H1 (cell line): Measurements from ENCODE around the gene PARD3. TPM values are rescaled to one million over a fixed set of nuclear protein-coding genes. Genes with fewer than 3 reads are reported as not detected.

Source experiments
- CTCF ChIA-PET: fragments of 300-600 bp; sonication (Branson Sonifier 250); formaldehyde crosslinking; loops from one replicate; lab custom pipeline; 2021; ENCODE audit not compliant: partially characterized antibody; lab: Charles Lee
- POLR2A ChIA-PET: fragments of 300-600 bp; sonication (Branson Sonifier 250); formaldehyde crosslinking; loops from one replicate; lab custom pipeline; 2021; ENCODE audit warnings: inconsistent platforms; ENCODE audit not compliant: partially characterized antibody; lab: Charles Lee
- DNase-seq, 2 experiments: peaks; one replicate each; pipeline versions ENCODE4 v3.0.0 to v3.0.0-alpha.2; 2010 to 2022; ENCODE audit warnings: low spot score in 2 of 2, low read depth in 1 of 2, mixed read lengths in 1 of 2
- FAIRE-seq: peaks from 2 replicates; lab custom pipeline; 2011; peaks lifted over from hg19 to GRCh38; lab: Jason Lieb, UNC
- H2AFZ ChIP-seq: 2 replicates; pipeline ENCODE4 v1.8.1; 2012; ENCODE audit warnings: low read length, inconsistent platforms
- H2AK5ac ChIP-seq: 2 replicates; pipeline ENCODE4 v1.6.1; 2013; ENCODE audit warnings: low read depth, low read length
- H2BK120ac ChIP-seq: replicated peaks from 2 replicates; pipeline ENCODE3; 2013; ENCODE audit warnings: low read depth, low read length, inconsistent platforms
- H2BK12ac ChIP-seq: 2 replicates; pipeline ENCODE4 v1.6.1; 2013; ENCODE audit warnings: low read depth, low read length
- H2BK15ac ChIP-seq: 2 replicates; pipeline ENCODE4 v1.6.1; 2013; ENCODE audit warnings: low read length
- H2BK20ac ChIP-seq: 2 replicates; pipeline ENCODE4 v1.6.1; 2013; ENCODE audit warnings: low read length
- H2BK5ac ChIP-seq: 2 replicates; pipeline ENCODE4 v1.6.1; 2013; ENCODE audit warnings: low read depth, low read length
- H3K14ac ChIP-seq: 2 replicates; pipeline ENCODE4 v1.6.1; 2013; ENCODE audit warnings: inconsistent platforms; ENCODE audit not compliant: insufficient read length
- H3K18ac ChIP-seq: 2 replicates; pipeline ENCODE4 v1.6.1; 2013; ENCODE audit warnings: low read length; ENCODE audit errors: extremely low read depth
- H3K23ac ChIP-seq: 2 replicates; pipeline ENCODE4 v1.6.1; 2013; ENCODE audit warnings: inconsistent platforms; ENCODE audit not compliant: insufficient read length
- H3K23me2 ChIP-seq: 2 replicates; pipeline ENCODE4 v1.6.1; 2013; ENCODE audit warnings: low read depth, low read length
- H3K27ac ChIP-seq: 2 replicates; pipeline ENCODE4 v1.6.1; 2011; ENCODE audit warnings: low read depth, low read length, inconsistent platforms
- H3K27me3 ChIP-seq, 4 experiments: replicated peaks in 1 of 4; 1 replicate in 1 of 4; 2 replicates in 3 of 4; pipeline versions ENCODE4 v1.6.1 to v1.8.1; 2011 to 2013; ENCODE audit warnings: low read length in 3 of 4, mild to moderate bottlenecking in 3 of 4, inconsistent platforms in 2 of 4, mixed read lengths in 2 of 4, moderate library complexity in 1 of 4; ENCODE audit not compliant: control insufficient read depth in 3 of 4, insufficient read depth in 3 of 4; ENCODE audit errors: extremely low read depth in 1 of 4
- H3K36me3 ChIP-seq, 4 experiments: 2 replicates each; pipeline versions ENCODE4 v1.6.1 to v1.8.1; 2011 to 2013; ENCODE audit warnings: mild to moderate bottlenecking in 4 of 4, low read length in 3 of 4, moderate library complexity in 2 of 4, control low read depth in 1 of 4, inconsistent platforms in 1 of 4; ENCODE audit not compliant: insufficient read depth in 4 of 4, control insufficient read depth in 2 of 4
- H3K4ac ChIP-seq: replicated peaks from 2 replicates; pipeline ENCODE3; 2013; ENCODE audit warnings: low read length, low read depth, mixed read lengths, inconsistent platforms; ENCODE audit not compliant: insufficient read length
- H3K4me1 ChIP-seq, 4 experiments: replicated peaks in 1 of 4; 1 replicate in 1 of 4; 2 replicates in 3 of 4; pipeline versions ENCODE4 v1.6.1 to v1.8.1; 2011 to 2013; ENCODE audit warnings: low read length in 3 of 4, inconsistent platforms in 2 of 4, mixed read lengths in 1 of 4; ENCODE audit not compliant: insufficient read depth in 4 of 4, control insufficient read depth in 3 of 4
- H3K4me2 ChIP-seq, 2 experiments: 2 replicates each; pipeline versions ENCODE4 v1.6.1 to v1.8.1; 2011 to 2013; ENCODE audit warnings: low read depth in 2 of 2, low read length in 2 of 2, control low read depth in 1 of 2, inconsistent platforms in 1 of 2, mild to moderate bottlenecking in 1 of 2; ENCODE audit not compliant: insufficient read depth in 1 of 2
- H3K4me3 ChIP-seq, 4 experiments: fragments of 200-600, 300-600 bp in 1 of 4; sonication (generic), shearing (Covaris generic), sonication (Bioruptor Twin) in 1 of 4; 2 replicates each; pipeline versions ENCODE4 v1.5.1 to v1.8.1; 2011 to 2016; ENCODE audit warnings: low read length in 4 of 4, low read depth in 3 of 4, control low read depth in 2 of 4, inconsistent platforms in 2 of 4, mild to moderate bottlenecking in 2 of 4, mixed read lengths in 1 of 4, moderate library complexity in 1 of 4; ENCODE audit not compliant: insufficient read depth in 2 of 4; ENCODE audit errors: extremely low read depth in 1 of 4
- H3K56ac ChIP-seq: replicated peaks from 2 replicates; pipeline ENCODE3; 2013; ENCODE audit warnings: low read depth, mild to moderate bottlenecking, mixed read lengths, low read length, inconsistent platforms; ENCODE audit not compliant: insufficient read length
- H3K79me1 ChIP-seq: 2 replicates; pipeline ENCODE4 v1.6.1; 2013; ENCODE audit warnings: low read depth, low read length, control low read depth
- H3K79me2 ChIP-seq, 2 experiments: 2 replicates each; pipeline versions ENCODE4 v1.6.1 to v1.8.1; 2012 to 2013; ENCODE audit warnings: low read length in 2 of 2, mild to moderate bottlenecking in 2 of 2, inconsistent platforms in 1 of 2; ENCODE audit not compliant: insufficient read depth in 2 of 2, control insufficient read depth in 1 of 2
- H3K9ac ChIP-seq, 4 experiments: replicated peaks in 1 of 4; 1 replicate in 1 of 4; 2 replicates in 3 of 4; pipeline versions ENCODE4 v1.6.1 to v1.8.1; 2011 to 2013; ENCODE audit warnings: low read depth in 3 of 4, low read length in 3 of 4, control low read depth in 2 of 4, mild to moderate bottlenecking in 2 of 4, moderate library complexity in 2 of 4, inconsistent platforms in 1 of 4; ENCODE audit errors: extremely low read depth in 1 of 4
- H3K9me3 ChIP-seq, 2 experiments: 2 replicates each; pipeline versions ENCODE4 v1.6.1 to v1.8.1; 2012 to 2013; ENCODE audit warnings: mild to moderate bottlenecking in 2 of 2, moderate library complexity in 2 of 2, control low read depth in 1 of 2, inconsistent platforms in 1 of 2, low read depth in 1 of 2, low read length in 1 of 2, mixed read lengths in 1 of 2; ENCODE audit not compliant: insufficient read depth in 2 of 2
- H4K20me1 ChIP-seq, 2 experiments: replicated peaks in 1 of 2; 2 replicates each; pipeline versions ENCODE3 to v1.8.1; 2011 to 2013; ENCODE audit warnings: inconsistent platforms in 2 of 2, low read length in 2 of 2, mild to moderate bottlenecking in 1 of 2; ENCODE audit not compliant: insufficient read depth in 2 of 2, control insufficient read depth in 1 of 2
- H4K5ac ChIP-seq: 2 replicates; pipeline ENCODE4 v1.6.1; 2013; ENCODE audit warnings: low read length, low read depth, mixed read lengths, inconsistent platforms; ENCODE audit not compliant: insufficient read length
- H4K8ac ChIP-seq: 2 replicates; pipeline ENCODE4 v1.8.0; 2013; ENCODE audit warnings: mild to moderate bottlenecking, moderate library complexity, low read length, inconsistent platforms; ENCODE audit not compliant: insufficient read depth; ENCODE audit errors: extremely low read depth
- H4K91ac ChIP-seq: replicated peaks from 2 replicates; pipeline ENCODE3; 2013; ENCODE audit warnings: low read length, mixed read lengths, inconsistent platforms; ENCODE audit not compliant: insufficient read length
- EGR1 ChIP-seq: IDR thresholded peaks from 2 replicates; pipeline ENCODE4 v1.6.1; 2011; ENCODE audit warnings: low read depth, low read length, borderline replicate concordance
- SIN3A ChIP-seq, 2 experiments: IDR thresholded peaks in 1 of 2; conservative IDR thresholded peaks in 1 of 2; 2 replicates each; pipeline ENCODE4 v1.6.1; 2011 to 2012; ENCODE audit warnings: low read length in 2 of 2, improper control_type of control experiment in 1 of 2, low read depth in 1 of 2, mild to moderate bottlenecking in 1 of 2
- SRF ChIP-seq: IDR thresholded peaks from 2 replicates; pipeline ENCODE4 v1.6.1; 2011; ENCODE audit warnings: mild to moderate bottlenecking, low read depth, low read length, moderate library complexity
- SUZ12 ChIP-seq: fragments of 200-600 bp; sonication (generic); IDR thresholded peaks from 2 replicates; pipeline ENCODE4 v1.6.1; 2012; ENCODE audit warnings: mild to moderate bottlenecking, inconsistent platforms, low read length, moderate library complexity, mixed read lengths
- TAF7 ChIP-seq: optimal IDR thresholded peaks from 2 replicates; pipeline ENCODE3; 2011; ENCODE audit warnings: low read depth, mild to moderate bottlenecking, inconsistent platforms, low read length, moderate library complexity, borderline replicate concordance
- TBP ChIP-seq: IDR thresholded peaks from 2 replicates; pipeline ENCODE4 v1.6.1; 2011; ENCODE audit warnings: low read depth, low read length, improper control_type of control experiment
- WGBS, 2 experiments: shearing (Covaris generic) in 1 of 2; methylation state at CpG; one replicate each; pipeline versions ENCODE4 v1.1.6 to v1.1.7; 2013 to 2015; ENCODE audit warnings: low lambda C conversion rate in 2 of 2, mixed read lengths in 2 of 2, inconsistent platforms in 1 of 2, low coverage in 1 of 2, missing lambda C conversion rate in 1 of 2; ENCODE audit not compliant: insufficient replicate concordance in 2 of 2, insufficient coverage in 1 of 2, insufficient read length in 1 of 2; ENCODE audit errors: extremely low coverage in 1 of 2, missing lambda C conversion rate in 1 of 2; 5-methylcytosine and 5-hydroxymethylcytosine counted together
- polyA plus RNA-seq, 7 experiments: library from polyadenylated mRNA; depleted of rRNA in 3 of 7; stranded (reverse) in 5 of 7; unstranded in 2 of 7; fragments of >200 nt in 5 of 7; fragments of 200-250 nt in 2 of 7; gene quantifications; 1 replicate in 5 of 7; 2 replicates in 1 of 7; 4 replicates in 1 of 7; pipeline versions ENCODE4 v1.2.1 to v1.2.3, GENCODE V29; 2011 to 2013; ENCODE audit warnings: missing spikeins in 2 of 7, mixed read lengths in 2 of 7
- total RNA-seq: library from RNA; stranded (reverse); fragmentation: NEBNext Ultra II Directional; extraction: Animal tissue kit (Norgen Biotek cat#: 25700); gene quantifications from 2 replicates; pipeline ENCODE4 v1.2.1, GENCODE V29; 2021

Gene PARD3
- total and polyA plus RNA-seq, 2 of the 8 experiments (the other 6 are each of a cell fraction or from before 2014, with no cell fraction given) = 19.7 to 49.1 TPM

GRCh38 chr10:34769899-34770298 is 45.2 kb downstream of the PARD3 start:
- Histone ChIP-seq H3K4me1 (peaks cover 7 to 23% (median 11%) of the 10 kb centered on the region in 4 experiments), H3K4me2 (no peak overlapping the region), H3K4me3 (no peak overlapping the region), H2BK15ac (no peak overlapping the region), H2AK5ac (no peak overlapping the region), H4K8ac (no peak overlapping the region), H3K14ac (no peak overlapping the region), H3K79me1 (peaks cover 21% of the 10 kb centered on the region), H4K5ac (no peak overlapping the region), H3K36me3 (no peaks in the 10 kb centered on the region), H3K9ac (no peak overlapping the region), H3K23me2 (no peaks in the 10 kb centered on the region), H3K27me3 (no peaks in the 10 kb centered on the region), H3K79me2 (peaks cover 0 to 93% of the 10 kb centered on the region in 2 experiments; a peak in 3 of 4 replicates), H4K20me1 (peaks cover 10 to 17% of the 10 kb centered on the region in 2 experiments), H2BK20ac (no peak overlapping the region), H2BK5ac (no peak overlapping the region), H3K56ac (no peak overlapping the region), H2AFZ (no peak overlapping the region), H3K18ac (no peak overlapping the region), H3K23ac (no peak overlapping the region), H3K27ac (no peak overlapping the region), H2BK120ac (no peak overlapping the region), H4K91ac (no peak overlapping the region), H3K9me3 (no peaks in the 10 kb centered on the region), H3K4ac (no peak overlapping the region), H2BK12ac (no peak overlapping the region)
- POLR2A ChIA-PET = interaction anchor here (1.4 kb wide), 1 partner anchor 15 kb away, joined by 5 read pairs; no protein-coding TSS in a partner anchor
- FAIRE-seq (no peak), DNase-seq (no peak)
- 75% methylated on average over 2 of the region's 2 CpGs; no CpG with 5 or more reads in 1 of the 2 experiments for WGBS, 2 experiments
- CTCF ChIA-PET = interaction anchor here (1.1 kb wide), 2 partner anchors 86 to 216 kb away, joined by 3 to 4 read pairs; no protein-coding TSS in a partner anchor
- TF ChIP-seq TBP (no peak), EGR1 (no peak), SIN3A (conservative IDR thresholded peaks at IDR 0.05 in 1 of 2, IDR thresholded peaks at IDR 0.05 in 1 of 2; ENCODE audit: low read depth in 1 of 2, low read length in 2 of 2) (no peak), SRF (no peak), SUZ12 (no peak), TAF7 (no peak)
